H9 (cell line): ENCODE data around the gene MAML3. TPM values are rescaled to one million over a fixed set of nuclear protein-coding genes. Genes with fewer than 3 reads are reported as not detected.

Experiments used
- DNase-seq: peaks from one replicate; pipeline ENCODE4 v3.0.0-alpha.2; 2017
- H2AFZ ChIP-seq: one replicate; pipeline ENCODE4 v1.6.1; 2013; ENCODE audit warnings: mild to moderate bottlenecking, low read length, control low read depth, moderate library complexity
- H2AK5ac ChIP-seq: 2 replicates; pipeline ENCODE4 v1.6.1; 2013; ENCODE audit warnings: low read length, control low read depth, mixed read lengths; ENCODE audit not compliant: insufficient read length
- H2BK120ac ChIP-seq: one replicate; pipeline ENCODE4 v1.6.1; 2013; ENCODE audit warnings: low read depth, mild to moderate bottlenecking, low read length, control low read depth, inconsistent platforms; ENCODE audit not compliant: poor library complexity, severe bottlenecking
- H2BK12ac ChIP-seq: 2 replicates; pipeline ENCODE4 v1.6.1; 2013; ENCODE audit warnings: low read length, control low read depth, mixed read lengths, low read depth; ENCODE audit not compliant: insufficient read length
- H2BK15ac ChIP-seq: 2 replicates; pipeline ENCODE4 v1.6.1; 2013; ENCODE audit warnings: low read depth, low read length, control low read depth
- H2BK20ac ChIP-seq: one replicate; pipeline ENCODE4 v1.6.1; 2013; ENCODE audit warnings: low read depth, mild to moderate bottlenecking, low read length, control low read depth, inconsistent platforms; ENCODE audit not compliant: poor library complexity, severe bottlenecking
- H2BK5ac ChIP-seq: 2 replicates; pipeline ENCODE4 v1.6.1; 2013; ENCODE audit warnings: low read length, control low read depth, mixed read lengths; ENCODE audit not compliant: insufficient read length
- H3K14ac ChIP-seq: 2 replicates; pipeline ENCODE4 v1.6.1; 2013; ENCODE audit warnings: low read length, control low read depth; ENCODE audit not compliant: insufficient read depth
- H3K18ac ChIP-seq: 2 replicates; pipeline ENCODE4 v1.6.1; 2013; ENCODE audit warnings: low read depth, mild to moderate bottlenecking, mixed read lengths, low read length, control low read depth; ENCODE audit not compliant: insufficient read length
- H3K23ac ChIP-seq: 2 replicates; pipeline ENCODE4 v1.6.1; 2013; ENCODE audit warnings: low read length, control low read depth, mixed read lengths, low read depth; ENCODE audit not compliant: insufficient read length
- H3K23me2 ChIP-seq: 2 replicates; pipeline ENCODE4 v1.6.1; 2013; ENCODE audit warnings: low read depth, mild to moderate bottlenecking, mixed read lengths, low read length, control low read depth; ENCODE audit not compliant: insufficient read length, poor library complexity, severe bottlenecking
- H3K27ac ChIP-seq: 2 replicates; pipeline ENCODE4 v1.5.1; 2013; ENCODE audit warnings: low read length, control low read depth, mixed read lengths, low read depth; ENCODE audit not compliant: insufficient read length
- H3K27me3 ChIP-seq: 2 replicates; pipeline ENCODE4 v1.6.1; 2013; ENCODE audit warnings: low read length, control low read depth, inconsistent platforms; ENCODE audit not compliant: insufficient read depth
- H3K4ac ChIP-seq: 2 replicates; pipeline ENCODE4 v1.6.1; 2013; ENCODE audit warnings: low read depth, mild to moderate bottlenecking, control low read depth, inconsistent platforms, low read length, moderate library complexity
- H3K4me1 ChIP-seq: 2 replicates; pipeline ENCODE4 v1.6.1; 2013; ENCODE audit warnings: low read length, control low read depth, inconsistent platforms; ENCODE audit not compliant: insufficient read depth
- H3K4me2 ChIP-seq: 2 replicates; pipeline ENCODE4 v1.6.1; 2013; ENCODE audit warnings: low read length, control low read depth, mixed read lengths; ENCODE audit not compliant: insufficient read length, insufficient read depth
- H3K56ac ChIP-seq: 2 replicates; pipeline ENCODE4 v1.6.1; 2013; ENCODE audit warnings: low read depth, mild to moderate bottlenecking, mixed read lengths, low read length, control low read depth; ENCODE audit not compliant: insufficient read length
- H3K79me1 ChIP-seq: 2 replicates; pipeline ENCODE4 v1.6.1; 2013; ENCODE audit warnings: low read depth, mild to moderate bottlenecking, moderate library complexity, low read length, control low read depth, inconsistent platforms; ENCODE audit not compliant: insufficient read depth, poor library complexity, severe bottlenecking
- H3K79me2 ChIP-seq: 2 replicates; pipeline ENCODE4 v1.6.1; 2013; ENCODE audit warnings: low read length, control low read depth, inconsistent platforms; ENCODE audit not compliant: insufficient read depth
- H3K9ac ChIP-seq: 2 replicates; pipeline ENCODE4 v1.6.1; 2013; ENCODE audit warnings: low read length, control low read depth, mixed read lengths; ENCODE audit not compliant: insufficient read length; ENCODE audit errors: extremely low read depth
- H3K9me3 ChIP-seq: one replicate; pipeline ENCODE4 v1.6.1; 2013; ENCODE audit warnings: low read depth, low read length, inconsistent platforms; ENCODE audit not compliant: control insufficient read depth
- H3T11ph ChIP-seq: one replicate; pipeline ENCODE4 v1.6.1; 2013; ENCODE audit warnings: mild to moderate bottlenecking, low read length, control low read depth, inconsistent platforms
- H4K20me1 ChIP-seq: one replicate; pipeline ENCODE4 v1.6.1; 2013; ENCODE audit not compliant: control insufficient read depth, insufficient read length, insufficient read depth
- H4K5ac ChIP-seq: 2 replicates; pipeline ENCODE4 v1.6.1; 2013; ENCODE audit warnings: low read depth, mild to moderate bottlenecking, mixed read lengths, low read length, control low read depth; ENCODE audit not compliant: insufficient read length
- H4K8ac ChIP-seq: replicated peaks from 2 replicates; pipeline ENCODE4 v1.6.1; 2013; ENCODE audit warnings: low read length, control low read depth, mixed read lengths, low read depth; ENCODE audit not compliant: insufficient read length
- H4K91ac ChIP-seq: 2 replicates; pipeline ENCODE4 v1.6.1; 2013; ENCODE audit warnings: low read depth, mild to moderate bottlenecking, moderate library complexity, mixed read lengths, low read length, control low read depth; ENCODE audit not compliant: insufficient read length
- H3K27ac Mint-ChIP-seq, 3 experiments: 2 replicates in 2 of 3; 3 replicates in 1 of 3; pipeline ENCODE4 v1.8.0; 2020 to 2021; ENCODE audit warnings: mixed read lengths in 3 of 3, mild to moderate bottlenecking in 1 of 3, moderate library complexity in 1 of 3
- H3K27me3 Mint-ChIP-seq: 2 replicates; pipeline ENCODE4 v1.8.0; 2021; ENCODE audit warnings: low read depth, mild to moderate bottlenecking, moderate library complexity, mixed read lengths
- H3K36me3 Mint-ChIP-seq, 3 experiments: 2 replicates in 2 of 3; 3 replicates in 1 of 3; pipeline ENCODE4 v1.8.0; 2020 to 2021; ENCODE audit warnings: low read depth in 3 of 3, mixed read lengths in 3 of 3; ENCODE audit not compliant: insufficient read depth in 1 of 3
- H3K4me1 Mint-ChIP-seq, 2 experiments: 2 replicates each; pipeline ENCODE4 v1.8.0; 2020; ENCODE audit warnings: mixed read lengths in 2 of 2
- H3K4me3 Mint-ChIP-seq, 2 experiments: 2 replicates in 1 of 2; 3 replicates in 1 of 2; pipeline ENCODE4 v1.8.0; 2020 to 2021; ENCODE audit warnings: mild to moderate bottlenecking in 2 of 2, mixed read lengths in 2 of 2, moderate library complexity in 1 of 2
- H3K9me3 Mint-ChIP-seq, 2 experiments: 2 replicates in 1 of 2; 3 replicates in 1 of 2; pipeline ENCODE4 v1.8.0; 2020; ENCODE audit warnings: mild to moderate bottlenecking in 2 of 2, mixed read lengths in 2 of 2, moderate library complexity in 1 of 2
- CTCF ChIP-seq: fragments of 200-600 bp; sonication (generic); conservative IDR thresholded peaks from 3 replicates; pipeline ENCODE4 v1.8.0; 2021; ENCODE audit warnings: antibody characterized with exemption, mild to moderate bottlenecking
- WGBS: extraction: QIAGEN DNeasy Blood & Tissue Kit; methylation state at CpG from one replicate; pipeline ENCODE4 v1.1.7; 2013; ENCODE audit warnings: missing lambda C conversion rate, low lambda C conversion rate, mixed read lengths; ENCODE audit not compliant: insufficient read length; ENCODE audit errors: extremely low coverage; 5-methylcytosine and 5-hydroxymethylcytosine counted together
- total RNA-seq: library from RNA; stranded (reverse); gene quantifications from 2 replicates; pipeline ENCODE4 v1.2.1, GENCODE V29; 2021

Gene MAML3
- total RNA-seq, 1 experiment from 2014 or later = 3.9 TPM

DNA sequence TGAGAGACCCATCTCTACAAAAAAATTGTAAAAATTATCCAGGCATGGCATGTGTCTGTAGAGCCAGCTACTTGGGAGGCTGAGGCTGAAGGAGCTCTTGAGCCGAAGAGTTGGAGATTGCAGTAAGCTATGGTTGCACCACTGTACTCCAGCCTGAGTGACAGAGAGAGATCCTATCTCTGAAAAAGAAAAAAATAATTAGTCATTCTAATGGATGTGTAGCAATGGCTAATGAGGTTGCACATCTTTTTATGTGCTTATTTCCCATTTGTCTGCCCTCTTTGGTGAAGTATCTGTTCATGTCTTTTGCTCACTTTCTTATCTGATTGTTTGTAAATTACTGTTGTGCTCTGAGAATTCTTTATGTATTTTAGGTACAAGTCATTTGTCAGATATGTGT, 19.0 kb upstream of the MAML3 start:
- H3T11ph ChIP-seq = no peak overlapping the region
- Mint-ChIP-seq H3K4me3 (no peak overlapping the region), H3K27ac (no peak overlapping the region), H3K36me3 (no peaks in the 10 kb centered on the region), H3K9me3 (no peaks in the 10 kb centered on the region), H3K4me1 (no peaks in the 10 kb centered on the region), H3K27me3 (no peaks in the 10 kb centered on the region)
- no peak overlapping the region for H3K9ac ChIP-seq
- H3K18ac ChIP-seq = no peak overlapping the region
- no peak overlapping the region for H2BK20ac ChIP-seq
- H4K91ac ChIP-seq = no peak overlapping the region
- no peak overlapping the region for H2AK5ac ChIP-seq
- H4K20me1 ChIP-seq = no peaks in the 10 kb centered on the region
- H3K4ac ChIP-seq = no peak overlapping the region
- H3K4me2 ChIP-seq = no peak overlapping the region
- H3K14ac ChIP-seq = no peak overlapping the region
- no CpG with 5 or more reads among the region's 1 CpG for WGBS
- H2AFZ ChIP-seq = no peak overlapping the region
- H3K9me3 ChIP-seq = no peaks in the 10 kb centered on the region
- H3K56ac ChIP-seq = no peak overlapping the region
- no peaks in the 10 kb centered on the region for H3K27me3 ChIP-seq
- no peak overlapping the region for H3K23ac ChIP-seq
- TF ChIP-seq CTCF = no peak
- H4K8ac ChIP-seq = no peak overlapping the region
- H3K23me2 ChIP-seq = no peaks in the 10 kb centered on the region
- H3K4me1 ChIP-seq = no peaks in the 10 kb centered on the region
- H3K79me2 ChIP-seq = no peaks in the 10 kb centered on the region
- H2BK12ac ChIP-seq = no peak overlapping the region
- no peak overlapping the region for H2BK5ac ChIP-seq
- H3K79me1 ChIP-seq = no peaks in the 10 kb centered on the region
- H4K5ac ChIP-seq = no peak overlapping the region
- DNase-seq = no peak
- H2BK15ac ChIP-seq = no peak overlapping the region
- H2BK120ac ChIP-seq = no peak overlapping the region
- no peak overlapping the region for H3K27ac ChIP-seq
